G401.6 (cell line): ENCODE data around the gene CCDC149.

Experiments used
- FAIRE-seq: peaks from 2 replicates; lab custom pipeline; 2012; peaks lifted over from hg19 to GRCh38; lab: Jason Lieb, UNC

The CCDC149 gene

DNA sequence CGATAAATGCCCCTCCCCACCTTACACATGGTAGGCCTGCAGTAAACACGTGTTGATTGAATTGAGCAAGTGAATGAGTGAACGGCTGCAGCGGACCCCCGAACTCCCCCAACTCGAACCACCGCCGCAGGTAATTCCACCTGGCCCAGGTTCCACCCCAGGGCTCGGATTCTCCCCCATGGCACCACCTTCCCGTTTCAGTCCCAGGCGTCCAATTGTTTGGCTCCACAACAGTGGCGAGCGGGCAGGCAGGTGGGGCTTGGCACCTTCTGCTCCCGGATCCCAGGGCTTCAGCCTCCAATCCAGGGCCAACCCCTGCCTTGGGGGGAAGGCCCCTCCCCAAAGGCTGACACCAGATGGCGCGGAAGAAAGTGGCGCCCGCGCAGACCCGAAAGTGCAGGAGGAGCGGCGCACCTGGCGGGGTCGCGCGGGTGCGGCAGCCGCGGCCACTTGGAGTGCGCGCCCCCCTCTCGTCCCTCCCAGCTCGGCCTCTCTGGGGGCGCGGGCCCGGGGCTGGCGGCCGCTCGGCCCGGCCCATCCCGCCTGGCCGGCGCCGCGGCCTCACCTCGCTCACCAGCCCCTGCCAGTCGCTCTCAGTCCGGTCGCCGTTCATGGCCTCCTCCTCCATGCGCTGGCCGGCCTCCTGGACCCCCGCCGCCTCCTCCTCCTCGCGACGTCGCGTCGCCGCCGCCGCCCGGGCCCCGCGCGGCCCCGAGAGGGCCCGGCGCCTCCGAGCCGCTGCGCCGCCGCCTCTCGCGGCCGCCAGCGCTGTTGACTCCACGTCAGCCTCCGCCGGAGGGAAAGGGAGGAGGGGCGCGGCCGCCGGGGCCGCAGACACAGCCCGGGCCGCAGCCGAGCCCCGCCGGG lies at the start of gene CCDC149:
Gene CCDC149, minus strand, starts transcription at position 791 of the 867 bp plus-strand sequence. Its CDS starts 178 bp downstream, at position 613.
- FAIRE-seq = no peak

DNA sequence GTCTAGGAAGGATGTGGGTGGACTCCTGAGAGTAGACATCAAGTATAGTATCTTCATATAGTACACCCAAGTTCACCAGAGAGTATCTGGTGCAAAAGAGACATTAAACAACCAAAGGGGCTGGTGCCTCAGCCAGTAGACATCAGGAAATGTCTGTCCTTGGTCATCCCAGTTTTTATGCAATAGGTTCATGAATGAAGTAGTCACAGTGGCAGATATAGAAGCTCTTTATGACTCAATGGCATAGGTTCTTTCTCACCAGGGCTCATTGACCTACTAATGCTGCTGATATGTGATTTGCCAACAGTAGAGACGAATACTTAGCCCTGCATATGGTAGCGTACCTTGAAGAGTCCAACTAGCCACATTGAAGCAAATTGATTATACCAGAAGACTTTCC lies 45.0 kb upstream of the CCDC149 start:
- FAIRE-seq = no peak

DNA sequence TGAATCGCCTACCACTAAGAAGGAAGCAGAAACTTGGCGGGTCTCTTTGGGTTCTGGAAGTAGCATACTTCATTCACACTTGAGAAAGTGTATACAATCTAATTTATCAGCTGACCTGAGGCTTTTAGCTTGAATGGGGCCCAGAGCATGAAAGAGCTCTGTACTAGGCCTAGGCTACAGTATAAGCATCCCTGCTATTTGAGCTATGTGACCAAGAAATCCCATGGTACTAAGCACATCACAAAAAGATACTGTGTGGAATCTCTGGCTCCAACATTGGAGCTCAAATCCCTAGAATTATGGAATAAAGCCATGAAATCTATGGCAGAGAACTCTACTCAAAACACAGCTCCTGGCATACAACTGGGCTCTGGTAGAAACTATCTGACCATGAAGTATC lies 43.9 kb upstream of the CCDC149 start:
- FAIRE-seq = no peak

DNA sequence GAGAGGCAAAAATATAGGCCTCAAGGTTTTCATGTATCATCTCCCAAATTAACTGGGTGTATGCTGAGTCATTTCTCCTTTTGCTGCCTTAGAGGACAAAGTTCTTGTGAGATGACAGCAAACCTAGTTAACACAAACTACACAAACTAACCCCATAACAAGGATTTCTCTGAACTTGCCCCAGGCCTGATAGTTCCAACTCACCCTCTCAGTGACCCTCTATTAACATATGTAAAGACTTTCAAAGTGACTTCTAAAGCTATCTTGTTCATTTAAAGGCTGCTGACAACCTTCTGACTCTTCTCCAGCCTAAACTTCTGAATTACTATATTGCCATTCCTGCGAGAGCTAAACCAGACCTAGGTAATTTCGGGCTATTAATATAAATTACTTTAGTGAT lies 43.2 kb upstream of the CCDC149 start:
- FAIRE-seq = no peak

DNA sequence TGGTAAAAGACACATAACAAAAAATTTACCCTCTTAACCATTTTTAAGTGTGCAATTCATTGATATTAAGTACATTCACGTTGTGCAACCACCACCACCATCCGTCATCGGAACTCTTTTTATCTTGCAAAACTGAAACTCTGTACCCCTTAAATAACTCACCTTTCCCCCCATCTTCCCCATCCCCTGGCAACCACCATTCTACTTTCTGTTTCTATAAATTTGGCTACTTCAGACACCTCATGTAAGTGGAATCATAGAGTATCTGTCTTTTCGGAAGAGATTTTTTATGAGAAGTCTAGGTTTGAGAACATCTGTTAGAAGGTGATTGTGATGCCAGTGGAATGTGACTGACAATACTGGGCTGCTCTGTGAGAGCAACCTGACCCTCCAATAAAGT lies 39.8 kb upstream of the CCDC149 start:
- FAIRE-seq = no peak

DNA sequence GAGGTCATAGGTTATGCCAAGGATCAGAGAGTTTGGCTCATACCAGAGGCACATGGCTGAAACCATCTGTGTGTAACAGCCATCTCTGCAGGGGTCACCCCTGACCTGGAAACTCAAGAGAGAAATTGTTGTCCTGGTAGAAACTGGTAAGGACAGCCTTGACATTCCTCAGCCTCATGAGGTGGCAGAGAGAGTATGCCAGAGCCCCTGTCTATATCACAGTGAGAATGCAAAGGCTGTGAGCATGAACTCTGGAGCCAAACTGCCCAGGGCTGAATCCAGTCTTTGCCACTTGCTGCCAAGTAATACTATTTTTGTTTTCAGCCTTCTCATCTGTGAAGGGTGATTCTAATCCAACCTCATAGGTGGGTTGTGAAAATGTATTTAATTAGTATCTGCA lies 37.1 kb upstream of the CCDC149 start:
- FAIRE-seq = no peak

DNA sequence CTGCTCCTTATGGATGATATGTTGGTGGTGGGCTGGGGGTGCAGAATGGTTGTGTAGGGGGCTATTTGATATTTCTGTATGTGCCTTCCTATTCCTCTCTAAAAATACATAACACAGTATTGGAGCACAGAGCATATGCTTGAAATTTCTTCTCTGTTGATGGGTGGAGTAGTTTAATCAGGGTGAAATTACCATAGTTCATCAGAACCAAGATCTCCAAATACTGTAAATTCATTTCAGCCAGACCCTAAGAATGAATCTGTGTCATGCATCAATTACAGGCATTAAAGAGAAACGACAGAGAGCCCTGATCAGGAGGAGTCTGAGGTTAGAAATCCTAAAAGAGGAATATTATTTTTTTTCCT lies 25.1 kb upstream of the CCDC149 start:
- no peak for FAIRE-seq

DNA sequence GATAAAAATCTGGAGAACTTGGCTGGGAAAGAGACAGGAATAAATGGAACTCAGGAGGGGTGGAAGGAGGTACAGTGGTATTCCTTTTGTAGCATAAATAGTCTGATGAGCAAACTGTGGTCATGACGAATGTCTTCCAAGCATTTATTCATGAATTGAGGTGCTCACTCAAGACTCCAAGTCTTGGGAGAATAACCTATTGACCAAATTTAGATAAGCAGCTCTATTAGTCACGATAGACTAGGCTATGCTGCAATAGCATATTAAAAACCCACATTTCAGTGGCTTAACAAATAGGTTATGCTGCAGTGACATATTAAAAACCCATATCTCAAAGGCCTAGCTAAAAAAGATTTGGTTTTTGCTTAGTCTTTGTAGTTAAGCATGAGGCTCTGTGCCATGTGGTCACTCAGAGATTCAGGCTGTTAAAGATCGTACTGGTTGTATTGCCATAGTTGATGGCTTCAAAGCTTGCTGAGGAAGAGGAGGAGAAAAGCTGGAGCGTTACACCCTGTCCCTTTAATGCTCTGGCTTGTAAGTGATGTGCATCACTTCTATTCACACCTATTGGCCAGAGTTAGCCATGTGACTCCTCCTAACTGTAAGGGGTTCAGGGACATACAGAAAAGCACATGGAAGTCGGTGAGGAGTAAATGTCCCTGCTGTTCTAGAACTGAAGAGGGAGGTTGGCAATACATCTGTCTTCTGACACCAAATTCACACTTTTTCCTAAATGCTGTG lies 24.5 kb upstream of the CCDC149 start:
- no peak for FAIRE-seq

DNA sequence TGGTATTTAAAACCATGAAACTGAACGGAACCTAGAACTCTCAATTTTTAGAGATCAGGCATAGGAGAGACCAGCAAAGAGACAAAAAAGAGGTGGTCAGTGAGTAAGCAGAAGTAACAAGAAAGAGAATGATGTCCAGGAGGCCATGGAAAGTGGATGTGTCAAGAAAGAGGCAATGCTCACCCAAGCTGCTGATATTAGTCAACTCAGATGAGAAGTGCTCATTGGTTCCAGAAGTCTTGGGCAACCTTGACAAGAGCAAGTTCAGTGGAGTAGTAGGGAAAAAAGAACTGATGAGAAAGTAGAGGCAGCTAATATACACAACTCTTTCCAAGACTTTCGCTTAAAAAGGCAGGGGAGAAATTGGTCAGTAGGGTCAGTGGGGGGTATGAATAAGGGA lies 23.0 kb upstream of the CCDC149 start:
- no peak for FAIRE-seq

DNA sequence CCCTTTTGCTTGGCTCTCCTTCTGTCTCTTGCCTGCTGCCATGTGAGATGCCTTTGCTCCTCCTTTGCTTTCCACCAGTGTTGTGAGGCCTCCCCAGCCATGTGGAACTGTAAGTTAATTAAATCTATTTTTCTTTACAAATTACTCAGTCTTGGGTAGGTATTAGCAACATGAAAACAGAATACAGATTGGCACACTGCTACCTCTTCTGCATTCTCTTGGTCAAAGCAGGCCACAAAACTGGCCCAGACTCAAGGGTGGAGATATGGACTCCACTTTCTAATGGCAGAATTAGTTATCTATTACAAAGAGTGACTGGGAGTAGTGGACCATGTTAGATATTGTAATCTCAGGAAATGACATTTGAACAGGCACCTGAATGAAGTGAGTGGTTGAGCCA lies 21.5 kb upstream of the CCDC149 start:
- FAIRE-seq = no peak

DNA sequence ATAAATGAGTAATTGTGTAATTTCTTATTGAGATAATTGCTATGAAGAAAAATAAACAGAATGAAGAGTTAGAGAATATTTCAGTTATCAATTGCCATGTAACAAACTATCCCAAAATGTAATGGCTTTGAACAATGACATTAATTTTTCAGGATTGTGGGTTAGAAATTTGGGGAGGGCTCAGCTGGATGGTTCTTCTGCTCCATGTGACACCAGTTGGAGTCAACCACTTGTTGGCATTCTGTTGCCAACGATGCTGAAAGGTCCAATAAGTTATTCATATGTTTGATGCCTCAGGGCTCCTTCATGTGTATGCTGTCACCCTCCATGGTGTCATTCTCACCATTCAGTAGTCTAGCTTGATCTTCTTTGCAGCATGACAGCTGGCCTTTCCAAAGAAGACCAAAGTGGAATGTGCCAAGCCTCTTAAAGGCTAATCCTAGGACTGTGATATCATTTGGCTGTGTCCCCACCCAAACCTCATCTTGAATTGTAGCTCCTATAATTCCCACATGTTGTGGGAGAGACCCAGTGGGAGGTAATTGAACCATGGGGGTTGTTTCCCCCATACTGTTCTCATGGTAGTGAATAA lies 20.9 kb upstream of the CCDC149 start:
- FAIRE-seq = no peak

DNA sequence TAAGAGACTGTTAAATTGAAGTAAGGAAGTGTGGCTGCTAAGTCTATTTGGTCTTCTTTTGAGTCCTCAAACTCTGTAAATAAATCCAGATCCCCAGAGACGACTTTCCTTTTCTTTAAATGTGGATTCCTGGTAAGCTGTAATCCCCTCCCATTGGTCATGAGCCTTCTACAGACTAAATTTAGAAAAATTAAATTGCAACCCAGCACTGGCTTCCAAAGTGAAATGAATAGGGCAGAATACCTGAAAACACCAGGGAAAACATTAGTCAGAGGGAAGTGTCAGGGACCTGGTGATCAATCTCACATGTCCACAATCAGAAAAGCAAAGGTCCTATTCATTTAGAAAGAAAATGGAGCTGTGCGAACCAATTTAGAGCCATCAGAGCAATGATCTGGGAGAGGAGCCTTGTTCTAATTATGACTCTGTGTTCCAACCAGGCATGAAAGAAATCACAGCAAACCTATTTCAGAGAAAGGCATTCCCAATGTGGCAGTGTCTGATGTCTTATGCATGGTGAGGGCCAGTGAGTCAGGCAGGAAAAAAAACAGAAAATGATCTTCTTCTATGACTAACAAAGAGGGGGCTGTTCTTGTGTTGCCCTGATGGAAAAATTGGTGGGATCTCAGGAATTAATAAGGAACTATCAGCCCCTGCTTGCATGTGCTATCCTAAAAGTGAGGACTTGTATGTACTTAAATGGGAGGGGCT lies 19.8 kb upstream of the CCDC149 start:
- FAIRE-seq = no peak

DNA sequence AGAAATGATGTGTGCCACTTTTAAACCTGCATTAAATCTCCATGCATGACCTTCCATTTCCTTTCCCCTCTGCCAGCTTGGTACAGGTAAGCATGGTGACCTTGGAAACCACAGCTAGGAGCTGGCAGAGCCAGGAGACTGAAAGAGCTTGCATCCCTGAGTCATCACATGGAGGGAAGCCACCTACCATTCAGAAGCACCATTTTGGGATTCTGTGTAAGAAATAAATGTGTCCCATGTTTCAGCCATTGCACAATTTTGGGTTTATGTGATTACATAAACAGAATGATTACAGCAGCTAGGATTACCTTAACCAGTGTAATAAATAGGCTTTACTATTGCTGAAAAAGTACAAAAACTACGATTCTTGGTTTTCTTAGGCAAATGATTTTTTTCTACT lies 17.3 kb upstream of the CCDC149 start:
- FAIRE-seq = no peak

DNA sequence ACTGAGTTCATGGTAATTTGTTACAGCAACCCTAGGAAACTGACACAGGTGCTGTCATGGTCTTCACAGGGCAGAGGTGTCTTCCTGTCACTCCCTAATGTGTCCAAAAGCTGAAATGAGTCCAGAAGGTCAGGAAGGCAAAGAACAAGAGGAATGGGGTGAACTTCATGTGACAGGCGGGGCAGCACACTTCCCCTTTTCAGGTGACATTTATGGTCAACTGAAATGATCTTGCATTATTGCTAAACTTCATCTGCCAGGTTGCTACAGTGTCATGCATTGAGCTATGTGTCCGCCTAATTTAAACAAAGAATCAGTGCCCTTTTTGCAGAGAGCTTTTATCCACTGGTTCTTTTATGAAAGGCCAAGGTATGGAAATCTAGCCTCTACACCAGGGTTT lies 15.9 kb upstream of the CCDC149 start:
- FAIRE-seq = no peak

DNA sequence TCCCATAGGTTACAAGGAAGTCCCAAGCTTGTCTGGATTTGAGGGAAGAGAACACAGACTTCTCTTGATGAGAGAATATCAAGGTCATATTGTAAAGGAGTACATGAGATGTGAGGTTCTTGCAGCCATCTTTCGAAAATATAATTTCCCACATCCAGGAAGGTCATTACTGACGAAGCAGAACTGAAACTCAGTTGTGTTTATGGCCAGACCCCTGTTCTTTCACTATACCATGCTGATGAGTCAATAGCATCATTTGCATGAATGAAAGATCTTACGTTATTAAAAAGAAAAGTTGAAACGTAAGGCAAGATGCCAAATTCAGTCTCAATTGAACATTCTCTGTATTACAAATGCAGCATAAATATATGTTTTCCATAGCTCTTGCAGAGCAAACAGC lies 14.2 kb upstream of the CCDC149 start:
- FAIRE-seq = no peak

DNA sequence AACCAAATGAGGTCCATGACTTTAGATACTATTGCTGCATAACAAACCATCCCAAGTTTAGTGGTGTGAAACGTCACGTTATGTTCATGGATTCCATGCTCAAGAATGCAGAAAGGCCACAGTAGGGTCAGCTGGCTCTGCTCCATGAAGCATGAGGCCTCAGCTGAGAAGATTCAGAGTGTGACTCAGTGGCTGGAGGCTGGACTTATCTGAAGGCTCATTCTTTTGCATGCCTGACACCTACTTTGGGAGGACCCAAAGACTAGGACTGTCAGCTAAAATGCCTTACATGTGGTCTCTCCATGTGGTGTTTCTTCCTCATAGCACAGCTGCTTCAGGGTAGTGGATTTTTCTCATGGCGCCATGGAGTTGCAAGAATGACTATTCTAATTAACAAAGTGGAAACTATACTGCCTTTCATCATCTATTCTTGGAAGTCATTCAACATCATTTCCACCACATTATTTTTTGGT lies 11.5 kb upstream of the CCDC149 start:
- FAIRE-seq = no peak

DNA sequence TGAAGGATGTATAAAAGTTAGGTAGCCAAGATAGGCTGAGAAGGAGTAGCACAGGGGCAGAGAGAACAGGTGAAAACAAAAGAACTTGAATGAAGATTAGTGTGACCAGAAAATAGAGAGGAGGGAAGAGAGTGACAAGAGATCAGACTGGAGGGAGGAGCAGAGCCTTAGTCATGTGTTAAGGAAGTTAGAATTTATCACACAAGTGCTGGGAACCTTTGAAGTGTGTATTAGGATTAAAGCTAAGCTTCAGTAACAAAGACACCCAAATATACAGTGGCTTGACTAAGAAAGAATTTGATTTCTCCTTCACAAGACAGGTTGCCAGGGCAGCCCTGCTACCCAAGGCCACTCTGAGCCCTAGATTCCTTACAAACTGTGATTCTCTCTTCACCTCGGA lies 10.7 kb upstream of the CCDC149 start:
- no peak for FAIRE-seq

DNA sequence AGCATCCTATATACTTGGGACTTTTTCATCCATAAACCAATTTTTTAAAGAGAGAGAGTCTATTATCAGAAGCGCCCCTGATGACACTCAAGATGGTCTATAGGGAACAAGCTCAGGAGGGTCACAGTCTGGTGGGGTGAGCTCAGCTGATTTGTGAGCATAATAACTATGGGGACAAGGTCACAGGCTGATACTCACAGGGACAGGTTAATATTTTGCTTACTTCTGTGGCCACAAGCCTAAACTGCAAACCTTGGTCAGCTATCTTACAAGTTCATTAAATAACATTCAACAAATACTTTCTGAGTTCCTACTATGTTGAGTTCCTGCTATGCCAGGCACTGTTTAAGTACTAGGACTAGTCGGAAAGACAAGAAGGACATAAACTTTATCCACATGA lies 10.2 kb upstream of the CCDC149 start:
- FAIRE-seq = no peak

DNA sequence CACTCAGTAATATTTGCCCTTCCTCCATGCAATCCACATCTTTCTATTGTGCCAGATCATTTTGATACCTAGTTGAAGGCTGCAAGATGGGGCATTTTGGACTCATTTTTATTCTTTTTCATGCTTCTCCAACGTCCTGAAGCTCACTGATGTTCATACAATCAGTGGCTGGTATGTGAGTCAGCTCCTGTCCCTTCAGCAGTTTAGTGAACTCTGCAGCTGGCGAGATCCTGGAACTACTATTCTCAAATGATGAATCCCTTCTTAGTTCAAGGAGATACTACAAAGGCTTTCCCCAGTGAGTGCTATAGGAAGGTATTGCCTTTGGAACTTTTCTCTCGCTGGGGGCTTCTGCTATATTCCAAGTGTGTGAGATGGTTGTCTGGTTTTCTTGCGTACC lies 9.6 kb upstream of the CCDC149 start:
- FAIRE-seq = no peak

DNA sequence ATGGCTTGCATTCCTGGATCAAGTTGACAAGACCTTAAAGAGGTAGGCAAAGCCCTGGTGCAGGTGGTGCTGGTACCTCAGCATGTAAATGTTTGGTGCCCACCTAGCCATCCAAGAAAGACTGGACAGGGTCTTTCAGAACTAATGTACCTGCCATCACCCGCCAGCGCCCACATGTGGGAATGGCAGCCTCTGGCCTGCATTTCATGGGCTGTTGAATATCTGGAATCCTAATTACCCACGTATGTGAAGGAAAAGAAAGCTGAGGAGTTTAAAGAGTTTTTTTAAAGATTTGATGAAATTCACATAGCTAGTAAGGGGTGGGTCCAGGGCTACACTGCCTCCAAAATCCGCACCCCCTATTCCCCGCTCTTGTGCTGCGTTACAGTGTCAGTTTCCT lies 8.6 kb upstream of the CCDC149 start:
- no peak for FAIRE-seq

DNA sequence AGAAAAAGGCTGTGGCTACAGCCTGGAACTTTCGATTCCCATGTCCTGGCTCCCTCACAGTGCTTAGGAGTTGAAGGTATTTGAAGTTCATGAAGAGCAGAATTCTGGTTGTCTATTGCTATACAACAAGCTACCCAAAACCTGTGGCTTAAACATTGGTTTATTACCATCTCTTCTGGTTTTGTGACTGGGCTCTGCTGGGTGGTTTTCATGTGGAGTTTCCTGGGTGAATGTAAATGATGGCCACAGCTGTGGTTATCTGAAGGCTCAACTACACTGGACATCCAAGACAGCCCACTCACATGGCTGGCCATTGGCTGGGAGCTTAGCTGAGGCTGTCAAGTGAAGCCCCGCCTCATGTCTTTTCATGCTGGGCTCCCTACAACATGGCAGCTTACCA lies 7.2 kb upstream of the CCDC149 start:
- no peak for FAIRE-seq

DNA sequence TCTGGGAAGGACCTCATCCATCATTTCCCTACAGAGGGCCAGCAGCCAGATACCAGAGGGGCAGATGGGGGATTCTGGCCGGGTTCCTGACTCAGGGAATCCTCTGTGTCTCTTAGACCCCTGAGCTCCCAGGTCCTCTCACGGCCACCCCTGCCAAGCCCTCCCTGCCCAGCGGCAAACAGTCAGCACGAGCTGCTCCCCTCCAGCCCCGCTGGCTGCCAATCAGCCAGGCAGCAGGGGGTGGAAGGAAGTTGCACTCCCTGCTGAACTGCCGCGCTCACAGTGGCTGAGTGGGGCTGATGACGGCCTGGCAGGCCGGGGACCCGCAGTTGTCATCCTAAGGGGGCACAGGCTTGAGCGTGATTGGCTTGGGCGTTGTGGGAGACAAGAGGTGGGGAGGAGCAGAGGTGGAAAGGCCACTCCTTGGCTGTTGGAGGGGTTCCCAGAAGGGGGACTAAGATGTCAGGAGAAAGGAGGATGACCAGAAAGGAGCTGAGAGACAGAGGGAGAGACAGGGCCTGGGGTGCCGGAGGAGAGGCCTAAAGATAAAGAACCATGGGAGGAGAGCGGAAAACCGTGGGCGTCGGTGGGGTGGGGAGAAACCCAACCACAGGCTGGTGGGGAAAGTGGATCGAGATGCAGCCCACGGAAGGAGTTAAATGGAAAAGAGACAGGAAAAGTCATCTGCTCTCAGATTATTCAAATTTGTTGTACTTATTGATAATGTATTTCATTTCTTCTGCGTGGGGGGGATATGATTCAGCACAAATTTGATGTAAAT lies 4.4 kb upstream of the CCDC149 start:
- no peak for FAIRE-seq
